Nephron (organoid): ENCODE results near the gene RBM42.

Experiments
- H3K27ac Mint-ChIP-seq, 3 experiments: 2 replicates each; pipeline ENCODE4 v1.8.0; 2020; ENCODE audit warnings: mixed read lengths in 3 of 3, mild to moderate bottlenecking in 2 of 3, moderate library complexity in 1 of 3
- H3K27me3 Mint-ChIP-seq: 2 replicates; pipeline ENCODE4 v1.8.0; 2021; ENCODE audit warnings: low read depth, mild to moderate bottlenecking, moderate library complexity, mixed read lengths
- H3K36me3 Mint-ChIP-seq: 2 replicates; pipeline ENCODE4 v1.8.0; 2020; ENCODE audit warnings: low read depth, mixed read lengths
- H3K4me1 Mint-ChIP-seq: 2 replicates; pipeline ENCODE4 v1.8.0; 2020; ENCODE audit warnings: mixed read lengths
- H3K4me3 Mint-ChIP-seq, 3 experiments: 2 replicates each; pipeline ENCODE4 v1.8.0; 2020; ENCODE audit warnings: mild to moderate bottlenecking in 3 of 3, mixed read lengths in 3 of 3, moderate library complexity in 2 of 3
- H3K9me3 Mint-ChIP-seq: 2 replicates; pipeline ENCODE4 v1.8.0; 2020; ENCODE audit warnings: mixed read lengths
- CTCF ChIP-seq, 3 experiments: fragments of 200-600 bp; sonication (generic); IDR thresholded peaks; one replicate each; pipeline ENCODE4 v1.5.0; 2021; ENCODE audit warnings: antibody characterized with exemption in 3 of 3; ENCODE audit not compliant: unreplicated experiment in 3 of 3

RBM42 gene

GRCh38 chr19:35666251-35666913 is 37.5 kb downstream of the RBM42 start, which contains the start of gene UPK1A:
Gene UPK1A (plus strand): TSS chr19:35666517. CDS start chr19:35666813, 296 bp downstream.
- Mint-ChIP-seq H3K4me3 (no peak within 1 kb of the TSS), H3K9me3 (no peaks in the 10 kb centered on the region), H3K27ac (no peak within 1 kb of the TSS), H3K36me3 (peaks cover 27% of the 10 kb centered on the region), H3K27me3 (peaks cover 21% of the 10 kb centered on the region), H3K4me1 (no peaks in the 10 kb centered on the region)
- TF ChIP-seq CTCF (IDR thresholded peaks at IDR 0.05; ENCODE audit: unreplicated experiment in 3 of 3), result no peak

GRCh38 chr19:35669566-35669965 is 40.7 kb downstream of the RBM42 start:
- Mint-ChIP-seq H3K4me3 (no peak overlapping the region), H3K27ac (no peak overlapping the region), H3K9me3 (no peaks in the 10 kb centered on the region), H3K36me3 (peaks cover 4% of the 10 kb centered on the region), H3K27me3 (peaks cover 53% of the 10 kb centered on the region), H3K4me1 (no peaks in the 10 kb centered on the region)
- no peak for TF ChIP-seq CTCF (IDR thresholded peaks at IDR 0.05; ENCODE audit: unreplicated experiment in 3 of 3)

- Mint-ChIP-seq H3K9me3 (no peaks in the 10 kb centered on the region), H3K27ac (no peak overlapping the region), H3K4me1 (no peaks in the 10 kb centered on the region), H3K4me3 (no peak overlapping the region), H3K27me3 (peaks cover 56% of the 10 kb centered on the region), H3K36me3 (peaks cover 4% of the 10 kb centered on the region)
- TF ChIP-seq CTCF (IDR thresholded peaks at IDR 0.05; ENCODE audit: unreplicated experiment in 3 of 3), result no peak
These were observed 41.1 kb downstream of the RBM42 start for GRCh38 chr19:35669974-35670373.

- no peak overlapping the region for H3K27ac Mint-ChIP-seq
- peaks cover 57% of the 10 kb centered on the region for H3K27me3 Mint-ChIP-seq
- peaks cover 4% of the 10 kb centered on the region for H3K36me3 Mint-ChIP-seq
These were observed 41.9 kb downstream of the RBM42 start for GRCh38 chr19:35670686-35671085.

DNA sequence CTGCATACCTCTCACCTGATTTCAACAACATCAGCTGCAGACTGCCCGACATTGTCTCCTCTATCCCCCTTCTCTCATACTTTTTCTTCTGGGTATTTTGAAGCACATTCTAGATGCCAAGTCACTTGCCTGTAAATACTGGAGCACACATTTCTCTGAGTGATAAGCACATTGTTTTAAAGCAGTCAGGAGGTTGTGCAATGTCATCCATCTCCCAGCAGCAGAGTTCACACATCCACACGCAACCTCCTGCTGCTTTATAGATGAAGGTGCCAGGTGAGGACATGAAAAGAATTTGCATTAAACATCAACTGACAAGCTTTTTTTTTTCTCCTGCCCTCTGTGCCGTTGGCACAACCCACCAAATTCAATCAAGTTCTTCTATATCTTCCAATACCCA is 43.0 kb downstream of the RBM42 start:
- peaks cover 66% of the 10 kb centered on the region for H3K27me3 Mint-ChIP-seq
- no peaks in the 10 kb centered on the region for H3K9me3 Mint-ChIP-seq
- H3K4me3 Mint-ChIP-seq, result no peak overlapping the region
- H3K27ac Mint-ChIP-seq, result no peak overlapping the region
- peaks cover 3% of the 10 kb centered on the region for H3K36me3 Mint-ChIP-seq
- no peaks in the 10 kb centered on the region for H3K4me1 Mint-ChIP-seq
- TF ChIP-seq CTCF (IDR thresholded peaks at IDR 0.05; ENCODE audit: unreplicated experiment in 3 of 3), result no peak

More at GRCh38 chr19:35670686-35671085, 41.9 kb downstream of the RBM42 start:
- Mint-ChIP-seq H3K9me3 (no peaks in the 10 kb centered on the region), H3K4me3 (no peak overlapping the region), H3K4me1 (no peaks in the 10 kb centered on the region)
- TF ChIP-seq CTCF (IDR thresholded peaks at IDR 0.05; ENCODE audit: unreplicated experiment in 3 of 3), result no peak
